Germinal center (tissue), 1 donor: ENCODE data around the gene TCF12.

Source experiments
- DNase-seq: peaks from one replicate; pipeline ENCODE4 v3.0.0; 2012; ENCODE audit warnings: mixed read lengths, low spot score

TCF12 gene

GRCh38 chr15:57048930-57049549 lies 130.6 kb downstream of the TCF12 start:
- DNase-seq, result no peak

DNA sequence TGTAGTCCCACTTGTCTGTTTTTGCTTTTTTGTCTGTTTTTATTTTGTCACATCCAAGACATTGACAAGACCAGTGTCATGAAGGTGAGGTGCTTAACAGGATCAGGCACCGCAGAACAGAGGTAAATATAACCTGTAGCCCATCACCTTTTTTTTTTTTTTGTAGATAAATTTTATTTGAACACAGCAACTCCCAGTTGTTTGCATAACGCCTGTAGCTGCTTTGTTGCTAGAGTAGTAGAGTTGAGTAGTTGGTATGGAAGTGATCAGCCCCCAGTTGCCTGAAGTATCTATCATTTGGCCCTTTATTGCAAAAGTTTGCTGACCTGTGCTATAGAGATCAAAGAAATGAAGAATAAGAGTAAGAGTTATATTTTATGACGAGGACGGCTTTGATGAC lies 135.0 kb downstream of the TCF12 start:
- no peak for DNase-seq

DNA sequence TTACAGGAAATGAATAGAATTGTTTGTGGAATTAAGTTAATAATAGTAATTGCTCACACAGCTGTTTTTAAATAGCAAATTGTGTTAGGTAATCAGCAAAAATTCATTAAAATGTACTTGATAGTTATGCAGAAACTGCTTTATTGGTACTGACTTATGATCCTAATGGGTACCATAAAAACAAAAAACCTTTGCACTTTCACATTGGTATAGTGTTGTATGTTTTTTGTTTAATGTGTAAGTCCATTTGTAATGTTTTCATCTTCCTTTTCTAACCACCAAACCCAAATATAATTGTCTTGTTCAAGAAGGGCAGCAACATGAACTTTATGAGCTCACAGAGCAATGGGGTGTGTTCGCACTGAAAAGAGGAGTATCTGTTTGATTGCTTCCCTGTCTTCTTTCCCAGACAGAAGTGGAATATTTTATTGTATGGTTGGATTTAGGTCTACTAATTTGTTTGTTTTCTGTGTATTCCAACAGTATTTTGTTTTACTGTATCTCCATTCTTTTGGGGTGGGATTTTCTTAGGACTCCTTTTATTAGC lies 135.8 kb downstream of the TCF12 start:
- DNase-seq, result no peak

DNA sequence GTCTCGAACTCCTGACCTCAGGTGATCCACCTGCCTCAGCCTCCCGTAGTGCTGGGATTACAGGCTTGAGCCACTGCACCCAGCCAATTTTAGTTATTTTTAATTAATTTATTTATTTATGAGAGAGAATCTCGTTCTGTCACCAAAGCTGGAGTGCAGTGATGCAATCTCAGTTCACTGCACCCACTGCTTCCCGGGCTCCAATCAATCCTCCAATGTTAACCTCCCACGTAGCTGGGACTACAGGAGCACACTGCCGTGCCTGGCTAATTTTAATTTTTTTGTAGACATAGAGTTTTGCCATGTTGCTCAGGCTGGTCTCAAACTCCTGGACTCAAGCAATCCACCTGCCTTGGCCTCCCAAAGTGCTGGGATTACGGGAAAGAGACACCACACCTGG lies 137.9 kb downstream of the TCF12 start:
- DNase-seq, result no peak

DNA sequence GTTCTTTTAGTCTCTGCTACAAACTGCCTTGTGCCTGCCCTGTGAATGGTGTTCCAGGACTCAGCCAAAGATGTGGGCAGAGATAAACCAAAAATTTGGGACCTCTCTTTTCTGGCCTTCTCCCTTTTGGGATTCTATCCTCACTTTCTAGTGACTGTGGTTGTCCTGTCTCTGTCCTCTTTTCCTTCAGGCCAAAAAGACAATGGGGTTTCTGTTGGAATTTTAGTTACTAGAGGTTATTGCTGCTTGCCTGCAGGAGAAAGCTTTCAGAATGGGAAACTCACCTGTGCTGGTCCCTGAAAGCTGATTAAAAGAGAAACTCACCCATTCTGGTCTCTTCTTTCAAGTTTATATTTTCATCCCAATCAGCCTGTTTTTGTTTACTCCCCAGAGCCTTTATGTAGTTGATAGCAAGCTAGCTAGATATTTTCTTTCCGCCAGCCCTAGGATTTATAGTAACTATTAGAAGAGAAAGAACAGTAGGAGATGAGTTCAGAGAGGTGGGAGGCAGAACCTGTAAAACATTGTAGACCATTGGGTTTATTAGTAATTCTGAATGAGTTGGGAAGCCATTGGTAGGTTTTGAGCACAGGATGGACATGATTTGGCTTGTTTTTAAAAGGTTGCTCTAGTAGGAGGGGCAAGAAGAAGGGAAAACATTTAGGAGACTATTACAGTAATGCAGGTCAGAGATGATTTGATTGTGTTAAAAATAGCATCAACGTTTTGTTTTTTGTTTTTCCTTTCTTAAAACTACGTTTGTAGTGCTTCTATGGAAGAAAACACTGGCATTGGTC lies 138.9 kb downstream of the TCF12 start:
- DNase-seq, result no peak

DNA sequence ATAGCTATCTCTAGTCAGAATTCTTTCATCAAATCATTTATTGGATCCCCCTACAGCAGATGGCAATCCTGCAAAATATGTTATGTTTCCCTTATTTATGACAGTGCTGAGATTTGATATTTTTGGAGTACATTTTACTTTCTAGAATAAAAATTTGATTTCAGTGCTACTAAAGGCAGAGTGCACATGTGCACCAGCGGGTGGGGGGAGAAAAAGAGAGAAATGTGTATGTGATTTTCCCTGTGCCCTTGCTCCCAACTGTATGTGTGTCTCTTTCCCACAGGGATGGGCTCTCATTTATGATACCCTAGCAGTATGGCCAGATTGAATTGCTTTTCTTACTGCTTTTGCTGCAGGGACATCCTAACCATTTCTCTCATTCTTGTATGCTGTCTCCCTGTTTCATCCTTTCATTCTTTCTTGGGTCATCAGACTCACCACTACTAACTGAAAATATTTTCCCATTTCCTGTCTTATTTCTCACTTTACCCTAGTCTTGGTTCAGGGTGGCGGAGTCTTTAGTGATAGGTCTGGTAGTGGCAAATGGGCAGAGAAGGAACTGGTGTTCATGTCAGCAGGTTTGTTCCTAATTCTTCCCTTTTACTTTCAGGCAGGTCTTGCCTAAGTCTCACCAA lies 140.7 kb downstream of the TCF12 start:
- no peak for DNase-seq

GRCh38 chr15:57060799-57061198 lies 142.4 kb downstream of the TCF12 start:
- no peak for DNase-seq

- DNase-seq, result no peak
Observed at GRCh38 chr15:57061281-57061680, 142.8 kb downstream of the TCF12 start.

DNA sequence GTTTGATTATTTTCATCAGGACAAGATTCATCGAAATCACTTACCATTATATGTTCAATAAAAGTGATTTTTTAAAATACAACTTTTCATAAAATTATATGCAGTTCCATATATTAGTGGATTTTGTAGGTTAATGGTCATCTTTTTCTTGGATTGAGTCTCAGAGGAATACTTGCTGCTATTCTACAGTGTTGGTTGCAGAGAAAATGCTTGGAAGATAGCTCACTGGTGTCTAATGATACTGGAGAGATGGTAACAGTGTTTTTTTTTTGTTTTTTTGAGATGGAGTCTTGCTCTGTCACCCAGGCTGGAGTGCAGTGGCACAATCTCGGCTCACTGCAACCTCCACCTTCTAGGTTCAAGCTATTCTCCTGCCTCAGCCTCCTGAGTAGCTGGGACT lies 143.3 kb downstream of the TCF12 start:
- no peak for DNase-seq

GRCh38 chr15:57064033-57064432 lies 145.6 kb downstream of the TCF12 start:
- no peak for DNase-seq

DNA sequence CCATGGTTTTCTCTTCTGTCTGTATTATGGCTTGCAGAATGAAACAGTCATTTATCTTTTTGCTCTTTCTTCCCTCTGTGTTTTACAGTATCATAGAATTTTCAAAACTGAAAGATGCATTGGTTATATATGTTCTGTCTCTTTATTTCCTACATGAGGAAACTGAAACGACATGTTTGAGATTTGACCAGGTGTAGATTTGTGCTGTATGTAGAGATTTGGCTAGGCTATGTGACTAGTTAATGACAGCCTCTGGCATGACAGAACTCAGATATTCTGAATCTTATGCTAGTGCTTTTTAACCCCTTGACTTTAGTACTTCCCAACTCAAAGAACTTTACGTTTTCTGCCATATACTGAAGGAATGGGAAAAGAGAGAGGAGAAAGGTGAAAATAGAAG lies 151.0 kb downstream of the TCF12 start:
- DNase-seq, result no peak

DNA sequence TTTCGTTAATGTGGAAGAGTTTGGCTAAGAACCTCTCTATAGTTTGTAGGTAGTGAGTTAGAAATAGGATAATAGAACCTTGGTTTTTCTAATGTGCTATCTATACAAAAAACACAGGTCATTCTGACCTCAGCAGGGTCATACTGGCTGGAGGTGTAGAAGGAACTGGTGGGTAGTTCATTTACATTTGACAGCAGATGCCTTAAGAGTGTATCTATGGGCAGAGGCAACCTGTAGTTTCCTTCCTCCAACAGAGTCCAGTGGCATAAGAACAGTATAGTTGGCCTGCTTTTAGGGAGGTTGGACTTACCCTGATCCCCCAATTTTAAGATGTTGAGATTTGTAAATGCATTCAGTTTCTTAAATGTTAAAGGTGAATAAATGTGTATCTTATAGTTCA lies 152.2 kb downstream of the TCF12 start:
- DNase-seq, result no peak

DNA sequence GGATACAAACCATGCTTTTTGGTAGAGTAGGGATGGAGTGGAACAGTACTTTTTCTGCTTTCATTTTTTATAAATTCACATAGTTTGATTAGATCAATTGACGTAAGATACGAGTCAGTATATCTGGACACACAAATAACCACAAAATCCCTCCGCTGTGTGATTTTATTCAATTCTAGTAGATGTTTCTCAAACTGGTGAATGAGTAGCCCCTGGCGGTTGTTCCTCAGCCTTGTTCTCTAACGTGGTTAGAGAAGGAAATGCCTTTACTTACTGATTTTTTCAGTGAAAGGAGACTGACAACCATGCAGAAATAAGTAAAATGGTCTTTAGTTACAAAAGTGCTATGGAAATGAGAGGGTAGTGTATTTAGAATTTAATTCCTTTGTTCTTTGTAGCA lies 161.0 kb downstream of the TCF12 start:
- DNase-seq, result no peak

DNA sequence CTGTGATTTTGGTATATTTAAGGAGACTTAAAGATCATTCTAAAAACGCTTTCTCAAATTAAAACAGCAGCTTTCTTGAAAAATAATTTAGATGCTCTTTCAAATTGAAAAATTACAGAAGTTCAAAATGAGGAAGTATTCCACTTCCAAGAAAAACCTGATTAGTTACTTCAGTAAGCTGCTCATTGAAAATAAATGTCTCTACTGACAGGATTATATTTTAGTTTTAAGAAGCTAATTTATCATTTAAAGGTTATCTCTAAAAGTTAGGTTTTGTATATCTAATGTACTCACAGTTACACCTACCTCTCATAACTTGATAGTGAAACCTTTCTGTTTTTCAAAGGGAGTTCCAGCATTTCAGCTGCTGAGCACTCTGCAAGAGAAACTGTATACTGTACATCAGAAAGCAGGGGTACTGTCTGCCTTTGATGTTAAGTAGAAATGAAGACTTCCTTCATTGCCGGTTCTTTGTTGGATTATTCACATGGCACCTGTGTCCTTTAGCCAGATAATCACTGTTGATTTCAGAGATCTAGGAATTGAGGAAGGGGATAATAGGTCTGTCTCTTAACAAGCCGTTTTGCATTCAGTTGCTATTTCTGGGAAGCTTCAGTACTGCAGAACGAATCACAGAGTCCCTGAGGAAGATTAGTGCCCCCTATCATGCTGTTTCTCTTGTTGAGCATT lies 161.6 kb downstream of the TCF12 start:
- DNase-seq, result no peak

- DNase-seq, result no peak
Observed at GRCh38 chr15:57082054-57082728, 163.7 kb downstream of the TCF12 start.

GRCh38 chr15:57084192-57084591 lies 165.7 kb downstream of the TCF12 start:
- no peak for DNase-seq

- no peak for DNase-seq
Observed at GRCh38 chr15:57085267-57085666, 166.8 kb downstream of the TCF12 start.

- DNase-seq, result no peak
Observed at GRCh38 chr15:57086857-57087427, 168.5 kb downstream of the TCF12 start.

- DNase-seq, result no peak
Observed at GRCh38 chr15:57089815-57090495, 171.5 kb downstream of the TCF12 start.

- no peak for DNase-seq
Observed at GRCh38 chr15:57090496-57090859, 172.0 kb downstream of the TCF12 start.

DNA sequence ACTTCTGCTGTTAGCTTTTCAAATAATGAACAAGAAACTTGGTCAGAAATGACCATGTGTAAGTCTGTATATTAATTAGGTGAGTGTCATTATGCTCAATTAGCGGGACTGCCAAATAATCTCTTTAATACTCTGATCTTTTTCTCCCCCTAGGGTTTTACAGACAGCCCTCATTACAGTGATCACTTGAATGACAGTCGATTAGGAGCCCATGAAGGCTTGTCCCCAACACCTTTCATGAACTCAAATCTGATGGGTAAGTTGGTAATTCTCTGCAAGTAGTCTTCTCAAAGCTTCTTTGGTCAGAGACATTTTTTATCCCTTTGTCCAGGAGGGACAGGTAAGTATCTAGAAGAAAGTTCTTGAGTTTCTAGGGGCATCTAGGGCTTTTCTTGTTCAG lies 173.2 kb downstream of the TCF12 start:
- no peak for DNase-seq
